Hepatocyte (in vitro differentiated cells): ENCODE data around the gene TREM1.

Experiments used
- CTCF ChIP-seq: fragments of 200-600 bp; sonication (generic); IDR thresholded peaks from 2 replicates; pipeline ENCODE4 v1.5.1; 2016; ENCODE audit warnings: antibody characterized with exemption, mild to moderate bottlenecking; ENCODE audit not compliant: poor library complexity
- EZH2 ChIP-seq: fragments of 200-600 bp; sonication (generic); IDR thresholded peaks from 2 replicates; pipeline ENCODE4 v1.6.1; 2016; ENCODE audit warnings: antibody characterized with exemption, mild to moderate bottlenecking, borderline replicate concordance
- EZH2phosphoT487 ChIP-seq: fragments of 200-600 bp; sonication (generic); IDR thresholded peaks from one replicate; pipeline ENCODE4 v1.6.1; 2018; ENCODE audit warnings: antibody characterized with exemption, mild to moderate bottlenecking, low read depth, moderate library complexity; ENCODE audit not compliant: unreplicated experiment, severe bottlenecking

GRCh38 chr6:41306187-41306854, 19.8 kb upstream of the TREM1 start:
- TF ChIP-seq CTCF (peak; percentile 70), EZH2 (no peak), EZH2phosphoT487 (no peak)
